Subcutaneous abdominal adipose tissue (tissue), 5 donors: ENCODE data around the gene MEIS2.
A peak's percentile ranks its signal among the peaks of the same experiment; 100 is the strongest.

Experiments used
- H3K27ac ChIP-seq: one replicate; pipeline ENCODE4 v1.7.0; 2013; ENCODE audit warnings: low read depth, mild to moderate bottlenecking, inconsistent platforms, low read length, moderate library complexity
- H3K27me3 ChIP-seq, 5 donors: one replicate each; pipeline ENCODE4 v1.7.0; 2013; ENCODE audit warnings: low read length in 5 of 5, inconsistent platforms in 1 of 5; ENCODE audit not compliant: control insufficient read depth in 5 of 5, insufficient read depth in 4 of 5
- H3K36me3 ChIP-seq, 5 donors: one replicate each; pipeline ENCODE4 v1.7.0; 2013; ENCODE audit warnings: low read length in 5 of 5; ENCODE audit not compliant: control insufficient read depth in 5 of 5, insufficient read depth in 5 of 5
- H3K4me1 ChIP-seq, 5 donors: one replicate each; pipeline ENCODE4 v1.7.0; 2013; ENCODE audit warnings: low read length in 5 of 5, mild to moderate bottlenecking in 3 of 5, moderate library complexity in 1 of 5; ENCODE audit not compliant: control insufficient read depth in 5 of 5, insufficient read depth in 5 of 5
- H3K4me3 ChIP-seq, 5 donors: one replicate each; pipeline ENCODE4 v1.7.0; 2013; ENCODE audit warnings: low read length in 5 of 5, low read depth in 1 of 5
- H3K9ac ChIP-seq, 5 donors: one replicate each; pipeline ENCODE4 v1.7.0; 2013; ENCODE audit warnings: low read length in 5 of 5, mild to moderate bottlenecking in 4 of 5, moderate library complexity in 3 of 5
- H3K9me3 ChIP-seq, 5 donors: one replicate each; pipeline ENCODE4 v1.7.0; 2013; ENCODE audit warnings: low read length in 5 of 5; ENCODE audit not compliant: control insufficient read depth in 5 of 5
- donor health status: healthy.
- donor health status: healthy.
- donor health status: healthy.
- donor health status: healthy.
- donor health status: healthy.

MEIS2 gene

GRCh38 chr15:37100109-37100965 is at the start of gene MEIS2:
MEIS2 (minus strand) TSS chr15:37100549; CDS start chr15:37099466, 1,083 bp downstream.
- Histone ChIP-seq H3K9ac (peak within 1 kb of the TSS; percentile 56 to 91 (median 68)), H3K36me3 (no peaks in the 10 kb centered on the region), H3K27ac (peak within 1 kb of the TSS; percentile 84), H3K27me3 (peaks cover 0 to 45% (median 18%) of the 10 kb centered on the region in 5 donors), H3K4me1 (peaks cover 0 to 62% (median 59%) of the 10 kb centered on the region in 5 donors), H3K4me3 (peak within 1 kb of the TSS; percentile 78 to 89 (median 86)), H3K9me3 (no peaks in the 10 kb centered on the region)

- Histone ChIP-seq H3K27ac (no peak overlapping the region), H3K36me3 (no peaks in the 10 kb centered on the region), H3K4me3 (no peak overlapping the region)
Measured at GRCh38 chr15:37149146-37149545, 48.8 kb upstream of the MEIS2 start.

DNA sequence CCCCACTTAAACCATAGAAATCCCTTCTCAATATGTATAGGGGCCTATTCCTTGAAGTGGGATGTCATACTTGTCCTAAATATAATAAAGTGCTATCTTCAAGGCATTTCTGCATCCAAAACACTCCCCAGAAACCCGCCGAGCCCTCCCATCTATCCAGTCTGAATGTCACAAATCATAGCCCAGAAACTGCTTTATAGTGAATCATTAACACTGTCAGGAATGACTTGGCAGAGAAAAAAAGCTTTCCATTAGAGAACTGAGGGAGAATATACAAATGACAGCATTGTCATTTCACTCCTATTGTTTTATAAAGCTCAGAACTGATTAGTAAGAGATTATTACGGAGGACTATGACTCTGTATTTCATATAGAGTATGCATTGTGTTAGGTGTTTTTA is 48.4 kb upstream of the MEIS2 start:
- no peak overlapping the region for H3K9ac ChIP-seq
- H3K4me3 ChIP-seq: no peak overlapping the region
- no peaks in the 10 kb centered on the region for H3K9me3 ChIP-seq
- no peak overlapping the region for H3K27ac ChIP-seq
- no peaks in the 10 kb centered on the region for H3K36me3 ChIP-seq
- H3K4me1 ChIP-seq: no peaks in the 10 kb centered on the region
- H3K27me3 ChIP-seq: no peaks in the 10 kb centered on the region

More at GRCh38 chr15:37149146-37149545, 48.8 kb upstream of the MEIS2 start:
- Histone ChIP-seq H3K4me1 (no peaks in the 10 kb centered on the region), H3K27me3 (no peaks in the 10 kb centered on the region), H3K9me3 (no peaks in the 10 kb centered on the region), H3K9ac (no peak overlapping the region)

DNA sequence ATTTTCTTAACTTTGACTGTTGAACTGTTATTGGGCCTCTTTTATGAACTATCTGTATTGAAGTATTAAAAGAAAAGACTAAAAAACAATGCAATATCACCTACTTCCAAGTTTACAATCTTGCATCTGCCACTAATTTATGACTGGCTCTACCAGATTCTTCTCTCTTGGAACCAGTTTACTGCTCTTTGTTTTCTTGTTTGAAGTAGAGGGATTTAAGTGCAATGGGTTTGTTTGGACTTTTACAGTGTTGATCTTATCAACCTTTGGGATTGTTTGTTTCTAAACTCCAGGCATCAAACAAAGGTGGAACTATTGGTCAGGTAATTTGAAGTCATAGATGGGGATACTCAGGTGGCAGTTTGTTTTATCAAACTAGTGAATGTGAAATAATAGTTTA is 43.0 kb upstream of the MEIS2 start:
- no peak overlapping the region for H3K27ac ChIP-seq
- H3K4me3 ChIP-seq: no peak overlapping the region
- no peaks in the 10 kb centered on the region for H3K4me1 ChIP-seq
- H3K9me3 ChIP-seq: no peaks in the 10 kb centered on the region
- no peak overlapping the region for H3K9ac ChIP-seq
- H3K27me3 ChIP-seq: peaks cover 0 to 4% (median 0%) of the 10 kb centered on the region in 5 donors
- H3K36me3 ChIP-seq: no peaks in the 10 kb centered on the region

DNA sequence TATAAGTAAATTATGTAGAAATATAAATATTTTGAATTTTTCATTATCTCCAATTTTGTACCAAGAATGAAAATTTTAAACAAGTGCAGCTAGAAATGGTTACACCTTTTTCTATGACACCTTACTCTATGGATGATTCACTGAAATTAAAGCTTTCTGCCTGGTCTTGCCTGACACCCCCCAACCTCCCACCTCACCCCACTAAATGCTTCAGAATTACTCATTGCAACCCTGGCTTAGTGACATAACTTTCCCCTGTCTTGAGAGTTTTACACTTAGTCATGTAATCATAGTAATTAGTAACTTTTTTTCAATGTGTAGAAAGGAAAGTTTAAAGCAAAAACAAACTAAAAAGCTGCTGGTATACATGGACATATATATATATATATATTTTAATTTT is 42.0 kb upstream of the MEIS2 start:
- no peak overlapping the region for H3K4me3 ChIP-seq
- H3K4me1 ChIP-seq: no peaks in the 10 kb centered on the region
- H3K9ac ChIP-seq: no peak overlapping the region
- no peaks in the 10 kb centered on the region for H3K36me3 ChIP-seq
- peaks cover 0 to 4% (median 0%) of the 10 kb centered on the region in 5 donors for H3K27me3 ChIP-seq
- no peak overlapping the region for H3K27ac ChIP-seq
- no peaks in the 10 kb centered on the region for H3K9me3 ChIP-seq

DNA sequence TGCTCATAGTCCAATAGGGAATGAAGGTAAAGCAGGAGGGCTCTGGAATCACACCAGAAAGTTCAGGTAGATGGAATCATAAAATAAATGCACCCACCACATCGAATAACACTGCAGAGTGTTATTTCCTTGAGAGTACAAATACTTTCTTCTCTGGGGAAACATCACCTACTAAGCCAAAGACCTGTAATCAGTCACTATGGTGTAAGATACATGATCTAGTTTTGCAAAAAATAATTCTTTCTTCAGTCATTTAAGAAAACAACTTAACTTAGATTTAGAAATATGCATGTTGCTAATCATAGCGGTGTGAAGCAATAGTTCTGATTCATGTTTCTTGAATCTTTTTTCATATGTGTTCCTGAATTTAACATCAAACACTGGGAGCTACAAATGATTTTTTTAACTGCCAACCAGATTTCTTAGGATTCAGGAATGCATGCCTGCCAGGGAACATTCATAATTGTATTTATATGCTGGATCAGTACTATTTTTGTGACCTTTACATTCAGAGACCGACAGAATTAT is 40.2 kb upstream of the MEIS2 start:
- no peaks in the 10 kb centered on the region for H3K36me3 ChIP-seq

DNA sequence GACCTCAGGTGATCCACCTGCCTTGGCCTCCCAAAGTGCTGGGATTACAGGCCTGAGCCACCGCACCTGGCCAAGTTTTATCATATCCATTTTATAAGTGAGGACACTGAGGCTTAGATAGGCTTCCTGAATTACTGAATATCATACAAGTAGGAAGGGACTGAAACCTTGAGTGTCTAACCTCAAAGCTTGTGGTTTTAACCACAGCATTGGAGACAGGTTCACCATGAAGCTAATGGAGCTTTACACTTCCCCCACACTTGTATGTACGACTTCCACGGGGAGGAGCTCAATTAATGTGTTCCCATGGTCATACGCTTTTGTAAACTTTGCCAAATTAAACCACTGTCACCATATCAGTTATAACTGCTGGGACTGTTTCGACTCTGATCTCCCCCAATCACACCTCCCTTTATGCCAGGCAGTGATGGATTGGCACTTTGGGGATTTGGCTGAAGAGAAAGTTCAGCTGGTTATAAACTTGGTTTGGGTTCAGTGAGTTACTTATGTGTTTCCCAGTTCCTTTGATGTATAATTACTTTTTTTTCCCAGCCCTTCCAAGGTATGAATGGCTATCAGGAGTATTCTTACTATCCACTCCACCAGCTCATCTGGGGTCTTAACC is 38.4 kb upstream of the MEIS2 start:
- Histone ChIP-seq H3K27ac (no peak overlapping the region), H3K9me3 (no peaks in the 10 kb centered on the region), H3K4me3 (no peak overlapping the region), H3K36me3 (no peaks in the 10 kb centered on the region), H3K4me1 (no peaks in the 10 kb centered on the region), H3K27me3 (peaks cover 0 to 4% (median 0%) of the 10 kb centered on the region in 5 donors), H3K9ac (no peak overlapping the region)

More for the DNA sequence above, 40.2 kb upstream of the MEIS2 start:
- Histone ChIP-seq H3K9ac (no peak overlapping the region), H3K9me3 (no peaks in the 10 kb centered on the region), H3K4me3 (no peak overlapping the region), H3K27ac (no peak overlapping the region), H3K4me1 (no peaks in the 10 kb centered on the region), H3K27me3 (peaks cover 0 to 4% (median 0%) of the 10 kb centered on the region in 5 donors)

DNA sequence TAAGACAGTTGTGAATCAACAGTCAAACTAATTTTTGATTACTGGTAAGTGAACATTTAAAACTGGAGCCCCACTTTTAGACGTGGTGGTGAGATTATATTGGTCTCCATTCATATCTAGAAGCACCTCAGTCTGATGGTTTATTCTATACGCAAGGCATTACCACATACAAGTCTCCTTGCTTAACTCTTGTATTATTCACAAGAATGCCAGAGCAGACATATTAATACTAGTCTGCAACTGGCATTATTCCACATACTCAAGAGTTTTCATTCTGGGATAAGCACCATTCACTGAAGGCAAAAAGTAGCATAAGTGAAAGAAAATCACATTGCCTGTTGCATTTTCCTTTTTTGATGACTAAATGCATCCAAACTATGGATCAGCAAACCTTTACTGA is 36.9 kb upstream of the MEIS2 start:
- H3K27me3 ChIP-seq: peaks cover 0 to 4% (median 0%) of the 10 kb centered on the region in 5 donors
- H3K9me3 ChIP-seq: no peaks in the 10 kb centered on the region
- no peak overlapping the region for H3K27ac ChIP-seq
- H3K36me3 ChIP-seq: no peaks in the 10 kb centered on the region
- H3K9ac ChIP-seq: no peak overlapping the region
- H3K4me1 ChIP-seq: no peaks in the 10 kb centered on the region
- no peak overlapping the region for H3K4me3 ChIP-seq

DNA sequence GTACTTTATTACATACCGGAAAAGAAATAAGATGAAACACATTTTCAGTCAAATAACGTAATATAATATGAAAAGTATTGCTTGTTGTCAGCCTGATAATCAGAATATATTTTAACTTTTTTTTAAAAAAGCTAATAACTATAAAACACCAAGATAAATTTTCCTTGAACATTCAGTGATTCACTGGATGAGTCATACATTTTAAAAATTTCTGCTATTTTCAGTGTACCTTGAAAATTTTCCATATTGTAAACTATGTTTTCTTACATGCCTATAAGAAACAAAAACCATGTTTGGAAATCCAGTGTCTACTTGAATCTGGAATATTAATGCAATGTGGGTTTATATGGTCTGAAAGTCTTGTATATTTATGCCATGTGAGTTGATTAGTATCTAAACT is 36.3 kb upstream of the MEIS2 start:
- Histone ChIP-seq H3K27ac (no peak overlapping the region), H3K4me1 (no peaks in the 10 kb centered on the region), H3K4me3 (no peak overlapping the region), H3K36me3 (no peaks in the 10 kb centered on the region), H3K9me3 (no peaks in the 10 kb centered on the region), H3K9ac (no peak overlapping the region), H3K27me3 (peaks cover 0 to 4% (median 0%) of the 10 kb centered on the region in 5 donors)

GRCh38 chr15:37135225-37135624 is 34.9 kb upstream of the MEIS2 start:
- Histone ChIP-seq H3K9me3 (no peaks in the 10 kb centered on the region), H3K9ac (no peak overlapping the region), H3K27me3 (peaks cover 0 to 8% (median 0%) of the 10 kb centered on the region in 5 donors), H3K4me1 (no peaks in the 10 kb centered on the region), H3K4me3 (no peak overlapping the region), H3K36me3 (no peaks in the 10 kb centered on the region), H3K27ac (no peak overlapping the region)
